SK-N-SH treated with all-trans-retinoic acid at 6 μM for 48 hours (cell line): ENCODE results near the gene SLC34A1.

Source experiments
- ATAC-seq: fragments of 200-7000 bp; cut with Tn5 transposase; 3 replicates; pipeline ENCODE4 v1.9.1; 2020; ENCODE audit warnings: mild to moderate bottlenecking, moderate library complexity
- ARNTL ChIP-seq: fragments of 450-650 bp; formaldehyde crosslinking; IDR thresholded peaks from 2 replicates; pipeline ENCODE4 v1.5.0; 2020; ENCODE audit warnings: low read depth, mild to moderate bottlenecking, moderate library complexity, borderline replicate concordance
- BACH2 ChIP-seq: fragments of 250-450 bp; sonication (Bioruptor Pico); IDR thresholded peaks from 2 replicates; pipeline ENCODE4 v1.9.0; 2021; ENCODE audit warnings: mild to moderate bottlenecking, borderline replicate concordance
- CSDC2 ChIP-seq: fragments of 250-450 bp; sonication (Bioruptor Pico); IDR thresholded peaks from 2 replicates; pipeline ENCODE4 v1.5.0; 2020; ENCODE audit warnings: mild to moderate bottlenecking, moderate library complexity
- CSRNP3 ChIP-seq: fragments of 250-450 bp; sonication (Bioruptor Pico); IDR thresholded peaks from 2 replicates; pipeline ENCODE4 v1.5.1; 2021; ENCODE audit warnings: mild to moderate bottlenecking, moderate library complexity
- ESRRG ChIP-seq: fragments of 250-450 bp; sonication (Bioruptor Pico); IDR thresholded peaks from 2 replicates; pipeline ENCODE4 v1.6.1; 2021; ENCODE audit warnings: mild to moderate bottlenecking
- GLIS3 ChIP-seq: fragments of 250-450 bp; sonication (Bioruptor Pico); IDR thresholded peaks from 2 replicates; pipeline ENCODE4 v1.5.0; 2020; ENCODE audit warnings: mild to moderate bottlenecking, moderate library complexity
- ISL1 ChIP-seq: fragments of 250-450 bp; sonication (Bioruptor Pico); IDR thresholded peaks from 2 replicates; pipeline ENCODE4 v2.1.2; 2022; ENCODE audit warnings: mild to moderate bottlenecking, moderate library complexity
- OSR1 ChIP-seq: fragments of 250-450 bp; sonication (Bioruptor Pico); IDR thresholded peaks from 2 replicates; pipeline ENCODE4 v1.8.0; 2022; ENCODE audit warnings: moderate library complexity, mild to moderate bottlenecking, inconsistent platforms
- POU6F1 ChIP-seq: fragments of 250-450 bp; sonication (Bioruptor Pico); IDR thresholded peaks from 2 replicates; pipeline ENCODE4 v1.8.0; 2021; ENCODE audit warnings: low read depth, mild to moderate bottlenecking, moderate library complexity, borderline replicate concordance
- RARB ChIP-seq: fragments of 250-450 bp; sonication (Bioruptor Pico); IDR thresholded peaks from 2 replicates; pipeline ENCODE4 v1.8.0; 2021; ENCODE audit warnings: mild to moderate bottlenecking, moderate library complexity
- SNAI2 ChIP-seq: fragments of 250-450 bp; sonication (Bioruptor Pico); IDR thresholded peaks from 2 replicates; pipeline ENCODE4 v1.5.0; 2020; ENCODE audit warnings: mild to moderate bottlenecking, moderate library complexity
- TCF4 ChIP-seq: fragments of 250-450 bp; sonication (Bioruptor Pico); IDR thresholded peaks from 2 replicates; pipeline ENCODE4 v1.8.0; 2021; ENCODE audit warnings: mild to moderate bottlenecking, moderate library complexity, borderline replicate concordance
- TOX ChIP-seq: fragments of 250-450 bp; sonication (Bioruptor Pico); IDR thresholded peaks from 2 replicates; pipeline ENCODE4 v1.8.0; 2021; ENCODE audit warnings: mild to moderate bottlenecking, moderate library complexity, borderline replicate concordance
- TSHZ2 ChIP-seq: fragments of 250-450 bp; sonication (Bioruptor Pico); IDR thresholded peaks from 2 replicates; pipeline ENCODE4 v1.5.0; 2020; ENCODE audit warnings: mild to moderate bottlenecking, moderate library complexity
- ZC3H10 ChIP-seq: fragments of 250-450 bp; sonication (Bioruptor Pico); IDR thresholded peaks from 2 replicates; pipeline ENCODE4 v1.5.1; 2021; ENCODE audit warnings: mild to moderate bottlenecking, moderate library complexity
- ZFP3 ChIP-seq: fragments of 250-450 bp; sonication (Bioruptor Pico); IDR thresholded peaks from 2 replicates; pipeline ENCODE4 v1.5.0; 2020; ENCODE audit warnings: mild to moderate bottlenecking, moderate library complexity
- ZFP30 ChIP-seq: fragments of 450-650 bp; formaldehyde crosslinking; IDR thresholded peaks from 2 replicates; pipeline ENCODE4 v1.5.0; 2022; ENCODE audit warnings: mild to moderate bottlenecking, moderate library complexity
- ZNF565 ChIP-seq: fragments of 450-650 bp; formaldehyde crosslinking; conservative IDR thresholded peaks from 2 replicates; pipeline ENCODE4 v1.5.0; 2020; ENCODE audit warnings: low read depth, mild to moderate bottlenecking, moderate library complexity
- ZNF70 ChIP-seq: fragments of 450-650 bp; formaldehyde crosslinking; IDR thresholded peaks from 2 replicates; pipeline ENCODE4 v1.5.0; 2020; ENCODE audit warnings: mild to moderate bottlenecking, moderate library complexity
- ZNF8 ChIP-seq: fragments of 450-650 bp; formaldehyde crosslinking; IDR thresholded peaks from 2 replicates; pipeline ENCODE4 v1.5.0; 2020; ENCODE audit warnings: mild to moderate bottlenecking, moderate library complexity
- TF ChIP-seq, protein P1 (sequence below): fragments of 250-450 bp; sonication (Bioruptor Pico); IDR thresholded peaks from 2 replicates; pipeline ENCODE4 v1.5.1; 2020; ENCODE audit warnings: low read depth, mild to moderate bottlenecking, moderate library complexity
- TF ChIP-seq, protein P2 (sequence below): fragments of 250-450 bp; sonication (Bioruptor Pico); IDR thresholded peaks from 2 replicates; pipeline ENCODE4 v1.8.0; 2020; ENCODE audit warnings: mild to moderate bottlenecking, moderate library complexity, borderline replicate concordance

Gene SLC34A1

DNA sequence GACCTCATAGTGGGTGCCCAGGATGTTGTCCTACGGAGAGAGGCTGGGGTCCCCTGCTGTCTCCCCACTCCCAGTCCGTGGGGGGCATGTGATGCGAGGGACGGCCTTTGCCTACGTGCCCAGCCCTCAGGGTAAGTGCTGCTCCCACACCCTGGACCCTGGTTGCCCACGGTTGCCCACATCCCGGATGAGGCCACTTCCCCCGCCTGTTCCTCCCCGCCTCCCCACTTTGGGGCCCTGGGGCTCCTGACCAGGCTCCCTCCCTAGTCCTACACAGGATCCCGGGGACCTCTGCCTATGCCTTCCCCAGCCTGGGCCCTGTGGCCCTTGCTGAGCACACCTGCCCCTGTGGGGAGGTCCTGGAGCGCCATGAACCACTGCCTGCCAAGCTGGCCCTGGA, 1.5 kb downstream of the SLC34A1 start:
- TF ChIP-seq RARB, result no peak
- no peak for TF ChIP-seq TSHZ2 (CRISPR knock-in tag)
- TF ChIP-seq ZNF70, result no peak
- TF ChIP-seq POU6F1 (CRISPR knock-in tag), result no peak
- TF ChIP-seq ESRRG (CRISPR knock-in tag), result no peak
- no peak for TF ChIP-seq ARNTL (CRISPR knock-in tag)
- no peak for TF ChIP-seq ZFP3 (CRISPR knock-in tag)
- TF ChIP-seq ZNF8 (CRISPR knock-in tag), result no peak
- TF ChIP-seq, protein P1, sequence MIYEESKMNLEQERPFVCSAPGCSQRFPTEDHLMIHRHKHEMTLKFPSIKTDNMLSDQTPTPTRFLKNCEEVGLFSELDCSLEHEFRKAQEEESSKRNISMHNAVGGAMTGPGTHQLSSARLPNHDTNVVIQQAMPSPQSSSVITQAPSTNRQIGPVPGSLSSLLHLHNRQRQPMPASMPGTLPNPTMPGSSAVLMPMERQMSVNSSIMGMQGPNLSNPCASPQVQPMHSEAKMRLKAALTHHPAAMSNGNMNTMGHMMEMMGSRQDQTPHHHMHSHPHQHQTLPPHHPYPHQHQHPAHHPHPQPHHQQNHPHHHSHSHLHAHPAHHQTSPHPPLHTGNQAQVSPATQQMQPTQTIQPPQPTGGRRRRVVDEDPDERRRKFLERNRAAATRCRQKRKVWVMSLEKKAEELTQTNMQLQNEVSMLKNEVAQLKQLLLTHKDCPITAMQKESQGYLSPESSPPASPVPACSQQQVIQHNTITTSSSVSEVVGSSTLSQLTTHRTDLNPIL (CRISPR knock-in tag), result no peak
- TF ChIP-seq TCF4 (CRISPR knock-in tag), result no peak
- no peak for TF ChIP-seq TOX (CRISPR knock-in tag)
- TF ChIP-seq ZC3H10 (CRISPR knock-in tag), result no peak
- TF ChIP-seq GLIS3, result no peak
- no peak for TF ChIP-seq OSR1
- no peak for TF ChIP-seq ZNF565 (CRISPR knock-in tag)
- no peak for TF ChIP-seq BACH2 (CRISPR knock-in tag)
- TF ChIP-seq SNAI2 (CRISPR knock-in tag), result no peak
- TF ChIP-seq CSRNP3 (CRISPR knock-in tag), result no peak
- no peak for TF ChIP-seq ZFP30 (CRISPR knock-in tag)
- no peak for TF ChIP-seq CSDC2 (CRISPR knock-in tag)
- TF ChIP-seq, all 23 proteins: peak for 0
- no peak for ATAC-seq

GRCh38 chr5:177386542-177386941, 2.3 kb downstream of the SLC34A1 start:
- TF ChIP-seq ZNF8 (CRISPR knock-in tag) (no peak), TCF4 (CRISPR knock-in tag) (no peak), ISL1 (CRISPR knock-in tag) (no peak), CSDC2 (CRISPR knock-in tag) (no peak), TOX (CRISPR knock-in tag) (no peak), SNAI2 (CRISPR knock-in tag) (no peak), ZNF70 (no peak), BACH2 (CRISPR knock-in tag) (no peak), POU6F1 (CRISPR knock-in tag) (no peak), RARB (no peak), ZFP3 (CRISPR knock-in tag) (no peak), GLIS3 (no peak), ESRRG (CRISPR knock-in tag) (no peak), OSR1 (no peak), ZNF565 (CRISPR knock-in tag) (no peak)
- TF ChIP-seq, protein P2, sequence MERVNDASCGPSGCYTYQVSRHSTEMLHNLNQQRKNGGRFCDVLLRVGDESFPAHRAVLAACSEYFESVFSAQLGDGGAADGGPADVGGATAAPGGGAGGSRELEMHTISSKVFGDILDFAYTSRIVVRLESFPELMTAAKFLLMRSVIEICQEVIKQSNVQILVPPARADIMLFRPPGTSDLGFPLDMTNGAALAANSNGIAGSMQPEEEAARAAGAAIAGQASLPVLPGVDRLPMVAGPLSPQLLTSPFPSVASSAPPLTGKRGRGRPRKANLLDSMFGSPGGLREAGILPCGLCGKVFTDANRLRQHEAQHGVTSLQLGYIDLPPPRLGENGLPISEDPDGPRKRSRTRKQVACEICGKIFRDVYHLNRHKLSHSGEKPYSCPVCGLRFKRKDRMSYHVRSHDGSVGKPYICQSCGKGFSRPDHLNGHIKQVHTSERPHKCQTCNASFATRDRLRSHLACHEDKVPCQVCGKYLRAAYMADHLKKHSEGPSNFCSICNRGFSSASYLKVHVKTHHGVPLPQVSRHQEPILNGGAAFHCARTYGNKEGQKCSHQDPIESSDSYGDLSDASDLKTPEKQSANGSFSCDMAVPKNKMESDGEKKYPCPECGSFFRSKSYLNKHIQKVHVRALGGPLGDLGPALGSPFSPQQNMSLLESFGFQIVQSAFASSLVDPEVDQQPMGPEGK (CRISPR knock-in tag), result no peak
- TF ChIP-seq, protein P1 (CRISPR knock-in tag), result no peak
- ATAC-seq, result no peak
